Esophagus muscularis mucosa (tissue), 4 donors: ENCODE measurements around the gene FOXS1.

ENCODE experiments used
- EP300 ChIP-seq: sonication (generic); formaldehyde crosslinking; IDR thresholded peaks from one replicate; pipeline ENCODE4 v1.6.1; 2017; ENCODE audit warnings: antibody characterized with exemption
- POLR2A ChIP-seq: fragments of 450-650 bp; IDR thresholded peaks from one replicate; pipeline ENCODE4 v1.6.1; 2017; ENCODE audit warnings: antibody characterized with exemption, moderate library complexity, mild to moderate bottlenecking, low read depth
- POLR2AphosphoS5 ChIP-seq, 2 donors: sonication (generic); formaldehyde crosslinking; IDR thresholded peaks; one replicate each; pipeline ENCODE4 v1.6.1; 2017; ENCODE audit warnings: antibody characterized with exemption in 2 of 2
- TF ChIP-seq, protein P1 (sequence below), 3 experiments: fragments of 200-600 bp in 2 of 3; fragments of 450-650 bp in 1 of 3; sonication (generic) in 2 of 3; IDR thresholded peaks; one replicate each; pipeline ENCODE4 v1.5.1; 2017 to 2019; ENCODE audit warnings: antibody characterized with exemption in 3 of 3, mild to moderate bottlenecking in 2 of 3, moderate library complexity in 1 of 3

DNA sequence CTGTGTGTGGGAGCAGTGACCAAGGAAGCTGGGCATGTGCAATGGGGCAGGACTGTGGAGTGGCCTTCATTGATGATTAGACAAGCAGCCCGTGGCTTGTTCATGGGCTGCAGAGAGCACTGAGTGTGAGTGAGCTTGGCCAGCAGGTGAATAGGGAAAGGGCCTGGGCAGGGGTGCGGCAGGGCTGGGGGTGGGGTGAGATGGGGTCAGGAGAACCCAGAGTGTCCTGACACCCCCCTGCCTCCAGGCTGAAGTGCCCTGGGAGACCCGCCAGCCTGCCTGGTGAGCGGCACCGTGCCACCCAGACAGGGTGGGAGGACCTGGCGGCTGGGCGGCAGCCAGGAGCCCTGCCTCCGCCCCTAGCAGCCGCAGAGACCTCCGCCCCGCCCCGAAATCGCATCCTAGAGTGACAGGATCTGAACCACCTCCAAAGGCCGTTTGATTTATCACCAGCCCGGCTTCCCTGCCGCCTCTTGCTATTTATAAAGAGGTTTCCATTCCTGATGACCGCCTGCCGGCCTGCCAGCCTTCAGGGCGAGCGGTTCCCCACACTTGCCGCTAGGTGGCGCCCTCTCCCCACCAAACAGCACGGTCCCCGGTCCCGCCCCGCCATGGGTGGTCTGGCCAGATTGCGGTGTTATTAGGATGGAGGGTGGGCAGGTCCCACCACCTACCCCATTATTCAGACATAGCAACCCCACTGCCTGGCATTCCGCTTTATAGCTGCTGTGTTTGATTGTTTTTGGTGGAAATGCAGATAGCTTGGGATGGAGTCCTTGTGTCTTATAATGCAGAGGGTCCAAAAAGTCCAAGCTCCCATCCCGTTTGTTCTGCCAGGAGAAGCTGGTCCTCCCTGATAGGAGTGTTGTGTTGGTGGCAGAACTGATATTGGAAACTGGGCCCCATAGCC lies 22.7 kb downstream of the FOXS1 start:
- TF ChIP-seq, protein P1, sequence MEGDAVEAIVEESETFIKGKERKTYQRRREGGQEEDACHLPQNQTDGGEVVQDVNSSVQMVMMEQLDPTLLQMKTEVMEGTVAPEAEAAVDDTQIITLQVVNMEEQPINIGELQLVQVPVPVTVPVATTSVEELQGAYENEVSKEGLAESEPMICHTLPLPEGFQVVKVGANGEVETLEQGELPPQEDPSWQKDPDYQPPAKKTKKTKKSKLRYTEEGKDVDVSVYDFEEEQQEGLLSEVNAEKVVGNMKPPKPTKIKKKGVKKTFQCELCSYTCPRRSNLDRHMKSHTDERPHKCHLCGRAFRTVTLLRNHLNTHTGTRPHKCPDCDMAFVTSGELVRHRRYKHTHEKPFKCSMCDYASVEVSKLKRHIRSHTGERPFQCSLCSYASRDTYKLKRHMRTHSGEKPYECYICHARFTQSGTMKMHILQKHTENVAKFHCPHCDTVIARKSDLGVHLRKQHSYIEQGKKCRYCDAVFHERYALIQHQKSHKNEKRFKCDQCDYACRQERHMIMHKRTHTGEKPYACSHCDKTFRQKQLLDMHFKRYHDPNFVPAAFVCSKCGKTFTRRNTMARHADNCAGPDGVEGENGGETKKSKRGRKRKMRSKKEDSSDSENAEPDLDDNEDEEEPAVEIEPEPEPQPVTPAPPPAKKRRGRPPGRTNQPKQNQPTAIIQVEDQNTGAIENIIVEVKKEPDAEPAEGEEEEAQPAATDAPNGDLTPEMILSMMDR (IDR thresholded peaks at IDR 0.05) = peak; percentile 97 to 100 (median 99)
- no peak for TF ChIP-seq POLR2A
- TF ChIP-seq POLR2AphosphoS5 (IDR thresholded peaks at IDR 0.05) = peak in 1 of 2 donors; percentile 52
- TF ChIP-seq EP300 = no peak
